Measurements from ENCODE around the gene MC1R.
"Not testable (repeated sequence)": the region's sequence is repeated elsewhere in the genome, so short reads cannot be mapped to it uniquely, and the experiment has no call there.

- TF ChIP-seq, protein P1, sequence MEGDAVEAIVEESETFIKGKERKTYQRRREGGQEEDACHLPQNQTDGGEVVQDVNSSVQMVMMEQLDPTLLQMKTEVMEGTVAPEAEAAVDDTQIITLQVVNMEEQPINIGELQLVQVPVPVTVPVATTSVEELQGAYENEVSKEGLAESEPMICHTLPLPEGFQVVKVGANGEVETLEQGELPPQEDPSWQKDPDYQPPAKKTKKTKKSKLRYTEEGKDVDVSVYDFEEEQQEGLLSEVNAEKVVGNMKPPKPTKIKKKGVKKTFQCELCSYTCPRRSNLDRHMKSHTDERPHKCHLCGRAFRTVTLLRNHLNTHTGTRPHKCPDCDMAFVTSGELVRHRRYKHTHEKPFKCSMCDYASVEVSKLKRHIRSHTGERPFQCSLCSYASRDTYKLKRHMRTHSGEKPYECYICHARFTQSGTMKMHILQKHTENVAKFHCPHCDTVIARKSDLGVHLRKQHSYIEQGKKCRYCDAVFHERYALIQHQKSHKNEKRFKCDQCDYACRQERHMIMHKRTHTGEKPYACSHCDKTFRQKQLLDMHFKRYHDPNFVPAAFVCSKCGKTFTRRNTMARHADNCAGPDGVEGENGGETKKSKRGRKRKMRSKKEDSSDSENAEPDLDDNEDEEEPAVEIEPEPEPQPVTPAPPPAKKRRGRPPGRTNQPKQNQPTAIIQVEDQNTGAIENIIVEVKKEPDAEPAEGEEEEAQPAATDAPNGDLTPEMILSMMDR (conservative IDR thresholded peaks at IDR 0.05; ENCODE audit: low read depth, low read length) = not testable (repeated sequence)
- TF ChIP-seq EZH2 (IDR thresholded peaks at IDR 0.05; ENCODE audit: borderline replicate concordance, low read depth, low read length, poor library complexity, severe bottlenecking) = not testable (repeated sequence)
Observed at GRCh38 chr16:89914642-89915285, 3.9 kb upstream of the MC1R start.
